Testis (tissue), 3 donors: Measurements from ENCODE around the gene COL5A1. TPM values are rescaled to one million over a fixed set of nuclear protein-coding genes. Genes with fewer than 3 reads are reported as not detected.
A peak's percentile ranks its signal among the peaks of the same experiment; 100 is the strongest.

Source experiments
- DNase-seq: peaks from one replicate; pipeline ENCODE4 v3.0.0-alpha.2; 2019
- H3K27ac ChIP-seq, 2 donors: fragments of 200-600 bp; sonication (generic); one replicate each; pipeline ENCODE4 v1.5.1; 2019
- H3K27me3 ChIP-seq: fragments of 200-600 bp; sonication (generic); one replicate; pipeline ENCODE4 v1.5.1; 2019
- H3K36me3 ChIP-seq: fragments of 200-600 bp; sonication (generic); one replicate; pipeline ENCODE4 v1.5.1; 2017; ENCODE audit warnings: low read depth; ENCODE audit errors: missing control alignments
- H3K4me1 ChIP-seq: fragments of 200-600 bp; sonication (generic); one replicate; pipeline ENCODE4 v1.5.1; 2019
- H3K4me3 ChIP-seq, 2 donors: fragments of 200-600 bp; sonication (generic); one replicate each; pipeline ENCODE4 v1.5.1; 2017 to 2019
- H3K9me3 ChIP-seq: fragments of 200-600 bp; sonication (generic); one replicate; pipeline ENCODE4 v1.5.1; 2017
- CTCF ChIP-seq, 3 experiments: fragments of 450-650 bp in 2 of 3; fragments of 200-600 bp in 1 of 3; sonication (generic) in 1 of 3; IDR thresholded peaks; one replicate each; pipeline ENCODE4 v1.5.1; 2016 to 2019; ENCODE audit warnings: antibody characterized with exemption in 3 of 3, mild to moderate bottlenecking in 2 of 3, moderate library complexity in 1 of 3
- POLR2A ChIP-seq: fragments of 450-650 bp; IDR thresholded peaks from one replicate; pipeline ENCODE4 v1.6.1; 2017; ENCODE audit warnings: antibody characterized with exemption, mild to moderate bottlenecking, moderate library complexity
- WGBS, 2 donors: methylation state at CpG; one replicate each; pipeline ENCODE4 v1.1.5; 2018; 5-methylcytosine and 5-hydroxymethylcytosine counted together
- intact Hi-C: fragments of 100-400 bp; cut with DNase I; formaldehyde crosslinking; loops from one replicate; pipeline ENCODE4 v1.15.1; 2023; ENCODE audit warnings: low total_unique reads
- polyA plus RNA-seq: library from polyadenylated mRNA; stranded (reverse); fragments of 350-450 nt; fragmentation: Illumina TruSeq; extraction: RNeasy Lipid Tissue Mini Kit (QIAGEN cat#74804); gene quantifications from one replicate; pipeline ENCODE4 v1.2.3, GENCODE V29; 2014; ENCODE audit warnings: low read depth, low replicate concordance; ENCODE audit not compliant: insufficient read depth
- total RNA-seq, 2 donors: library from RNA; depleted of rRNA; stranded (reverse); fragments of >200 nt; gene quantifications; one replicate each; pipeline ENCODE4 v1.2.3, GENCODE V29; 2016

COL5A1 gene
- total and polyA plus RNA-seq, 3 donors from 2014 or later, result 18.5 to 34.3 (median 20.8) TPM

GRCh38 chr9:134602547-134603362 lies 38.8 kb upstream of the COL5A1 start:
- WGBS, 2 donors, result 60 to 79% methylated on average over 24 to 31 of the region's 31 CpGs
- Histone ChIP-seq H3K4me3 (no peak overlapping the region), H3K4me1 (no peaks in the 10 kb centered on the region), H3K27ac (no peak overlapping the region), H3K9me3 (no peaks in the 10 kb centered on the region), H3K36me3 (no peaks in the 10 kb centered on the region), H3K27me3 (no peaks in the 10 kb centered on the region)
- peak; percentile 13 for DNase-seq
- intact Hi-C loops, result no loop called here
- no peak for TF ChIP-seq CTCF (IDR thresholded peaks at IDR 0.05)

GRCh38 chr9:134604834-134605233 lies 36.8 kb upstream of the COL5A1 start:
- Histone ChIP-seq H3K36me3 (no peaks in the 10 kb centered on the region), H3K4me3 (no peak overlapping the region), H3K4me1 (no peaks in the 10 kb centered on the region), H3K27me3 (no peaks in the 10 kb centered on the region), H3K27ac (no peak overlapping the region), H3K9me3 (no peaks in the 10 kb centered on the region)
- DNase-seq, result peak; percentile 4
- intact Hi-C loops, result no loop called here
- TF ChIP-seq POLR2A (no peak), CTCF (IDR thresholded peaks at IDR 0.05) (no peak)
- 93 to 96% methylated on average over 12 of the region's 12 CpGs for WGBS, 2 donors

GRCh38 chr9:134605351-134605965 lies 36.1 kb upstream of the COL5A1 start:
- WGBS, 2 donors, result 90 to 100% methylated on average over 2 to 8 of the region's 8 CpGs
- intact Hi-C loops, result no loop called here

GRCh38 chr9:134605966-134606357 lies 35.6 kb upstream of the COL5A1 start:
- Histone ChIP-seq H3K36me3 (no peaks in the 10 kb centered on the region), H3K27me3 (no peaks in the 10 kb centered on the region), H3K4me1 (no peaks in the 10 kb centered on the region), H3K9me3 (no peaks in the 10 kb centered on the region), H3K27ac (no peak overlapping the region), H3K4me3 (no peak overlapping the region)
- intact Hi-C loops, result no loop called here
- no peak for DNase-seq
- 88 to 92% methylated on average over 5 of the region's 5 CpGs for WGBS, 2 donors
- TF ChIP-seq CTCF (IDR thresholded peaks at IDR 0.05) (no peak), POLR2A (no peak)

More at GRCh38 chr9:134605351-134605965, 36.1 kb upstream of the COL5A1 start:
- Histone ChIP-seq H3K27ac (no peak overlapping the region), H3K4me3 (no peak overlapping the region), H3K36me3 (no peaks in the 10 kb centered on the region), H3K27me3 (no peaks in the 10 kb centered on the region), H3K9me3 (no peaks in the 10 kb centered on the region), H3K4me1 (no peaks in the 10 kb centered on the region)
- peak; percentile 1 for DNase-seq
- TF ChIP-seq CTCF (IDR thresholded peaks at IDR 0.05) (no peak), POLR2A (no peak)
